Measurements from ENCODE around the gene RPS29. TPM values are rescaled to one million over a fixed set of nuclear protein-coding genes. Genes with fewer than 3 reads are reported as not detected.

RPS29 gene
- total RNA-seq (2012; rRNA removed) = 3,192 and 4,996 TPM in 2 replicates

DNA sequence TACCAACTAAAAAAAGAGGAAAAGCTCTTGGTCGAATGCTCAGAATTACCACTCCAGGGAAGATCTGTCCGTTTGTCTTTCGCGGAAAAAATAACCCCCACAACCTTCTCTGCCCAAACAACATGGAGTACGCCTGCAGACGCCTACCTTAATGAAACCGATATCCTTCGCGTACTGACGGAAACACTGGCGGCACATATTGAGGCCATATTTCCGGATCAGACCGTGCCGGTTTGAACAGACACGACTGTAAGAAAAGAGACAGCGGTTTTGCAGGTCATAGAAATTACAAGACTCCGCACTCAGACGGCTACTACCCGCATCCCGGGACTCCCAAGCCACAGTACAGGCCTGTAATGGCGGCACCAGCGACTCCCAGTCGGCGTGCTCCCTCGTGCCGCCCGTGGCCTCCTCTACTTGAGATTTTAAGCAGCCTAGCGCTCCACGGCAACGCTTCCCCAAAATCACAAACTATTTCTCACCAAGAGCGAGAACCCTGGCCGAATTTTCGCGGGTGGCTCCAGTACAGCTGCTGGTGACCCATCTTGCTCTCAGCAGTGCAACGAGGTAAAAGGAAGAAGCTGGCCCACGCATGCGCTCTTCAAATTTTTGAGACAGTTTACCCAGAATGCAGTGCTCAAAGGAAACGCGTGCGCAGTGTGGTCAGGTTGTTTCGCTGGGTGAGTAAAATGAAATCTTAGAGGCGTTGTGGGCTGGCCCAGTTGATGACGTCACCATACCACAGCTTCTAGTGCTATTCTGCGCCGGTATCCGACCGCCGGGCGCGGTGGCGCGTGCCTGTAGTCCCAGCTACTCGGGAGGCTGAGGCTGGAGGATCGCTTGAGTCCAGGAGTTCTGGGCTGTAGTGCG lies at the start of gene RPS29:
TSS of gene RPS29 (minus strand) at position 578 of the 870 bp plus-strand sequence. CDS start at position 544, 34 bp downstream.
- Histone ChIP-seq H3K9me3 (replicated peaks; ENCODE audit: low read length) (no peaks in the 10 kb centered on the region), H3K36me3 (ENCODE audit: insufficient read depth, low read length) (peaks cover 26% of the 10 kb centered on the region), H3K4me1 (ENCODE audit: control insufficient read depth, insufficient read depth, low read length) (peaks cover 10% of the 10 kb centered on the region), H3K27me3 (ENCODE audit: control insufficient read depth, insufficient read depth, low read length) (no peaks in the 10 kb centered on the region), H3K9ac (ENCODE audit: low read depth, low read length) (peak within 1 kb of the TSS; percentile 95), H3K4me2 (ENCODE audit: low read length) (peak within 1 kb of the TSS; percentile 70), H3K4me3 (ENCODE audit: low read length) (peak within 1 kb of the TSS; percentile 85)

DNA sequence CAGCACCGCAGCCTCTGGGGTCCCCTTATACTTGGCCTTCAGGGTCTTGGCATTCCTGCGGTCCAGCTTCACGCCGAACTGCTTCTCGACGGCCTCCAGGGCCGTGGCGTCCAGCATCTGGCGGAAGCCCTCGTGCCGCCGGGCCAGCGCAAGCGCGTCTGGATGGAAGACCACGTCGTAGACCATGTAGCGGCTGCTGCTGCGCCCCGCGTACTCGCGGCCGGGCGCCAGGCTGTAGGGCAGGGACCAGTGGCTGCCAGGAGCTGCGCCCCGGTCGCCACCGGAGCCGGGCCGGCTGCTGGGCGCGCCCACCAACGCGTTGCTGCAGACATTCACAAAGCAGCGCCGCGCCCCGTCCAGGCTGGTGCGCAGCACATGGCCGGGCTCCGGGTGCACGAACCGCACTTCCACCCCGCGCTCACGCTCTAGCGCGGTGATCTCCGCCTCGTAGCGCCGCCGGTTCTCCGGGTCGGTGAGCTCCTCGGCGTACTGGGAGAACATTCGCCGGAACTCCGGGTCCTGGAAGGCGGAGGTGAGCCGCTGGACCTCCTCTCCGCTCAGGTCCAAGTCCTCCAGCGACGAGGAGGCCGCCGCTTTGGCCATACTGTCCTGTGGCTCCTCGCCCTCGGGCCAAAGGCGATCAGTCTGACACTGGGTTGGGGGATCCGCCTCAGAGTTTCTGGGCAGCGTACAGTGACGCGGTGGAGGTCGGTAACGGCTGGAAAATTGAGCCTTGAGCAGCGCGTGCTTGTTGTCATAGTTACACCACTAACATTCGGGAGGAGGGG lies 48.6 kb upstream of the RPS29 start, which contains the start of gene DNAAF2:
TSS of gene DNAAF2 (minus strand) at position 698 of the 788 bp plus-strand sequence. CDS start at position 603, 95 bp downstream.
- Histone ChIP-seq H3K36me3 (ENCODE audit: insufficient read depth, low read length) (peaks cover 24% of the 10 kb centered on the region), H3K4me2 (ENCODE audit: low read length) (peak within 1 kb of the TSS; percentile 90), H3K9me3 (replicated peaks; ENCODE audit: low read length) (no peaks in the 10 kb centered on the region), H3K9ac (ENCODE audit: low read depth, low read length) (peak within 1 kb of the TSS; percentile 90), H3K4me3 (ENCODE audit: low read length) (peak within 1 kb of the TSS; percentile 80), H3K27me3 (ENCODE audit: control insufficient read depth, insufficient read depth, low read length) (no peaks in the 10 kb centered on the region), H3K4me1 (ENCODE audit: control insufficient read depth, insufficient read depth, low read length) (peaks cover 17% of the 10 kb centered on the region)

DNA sequence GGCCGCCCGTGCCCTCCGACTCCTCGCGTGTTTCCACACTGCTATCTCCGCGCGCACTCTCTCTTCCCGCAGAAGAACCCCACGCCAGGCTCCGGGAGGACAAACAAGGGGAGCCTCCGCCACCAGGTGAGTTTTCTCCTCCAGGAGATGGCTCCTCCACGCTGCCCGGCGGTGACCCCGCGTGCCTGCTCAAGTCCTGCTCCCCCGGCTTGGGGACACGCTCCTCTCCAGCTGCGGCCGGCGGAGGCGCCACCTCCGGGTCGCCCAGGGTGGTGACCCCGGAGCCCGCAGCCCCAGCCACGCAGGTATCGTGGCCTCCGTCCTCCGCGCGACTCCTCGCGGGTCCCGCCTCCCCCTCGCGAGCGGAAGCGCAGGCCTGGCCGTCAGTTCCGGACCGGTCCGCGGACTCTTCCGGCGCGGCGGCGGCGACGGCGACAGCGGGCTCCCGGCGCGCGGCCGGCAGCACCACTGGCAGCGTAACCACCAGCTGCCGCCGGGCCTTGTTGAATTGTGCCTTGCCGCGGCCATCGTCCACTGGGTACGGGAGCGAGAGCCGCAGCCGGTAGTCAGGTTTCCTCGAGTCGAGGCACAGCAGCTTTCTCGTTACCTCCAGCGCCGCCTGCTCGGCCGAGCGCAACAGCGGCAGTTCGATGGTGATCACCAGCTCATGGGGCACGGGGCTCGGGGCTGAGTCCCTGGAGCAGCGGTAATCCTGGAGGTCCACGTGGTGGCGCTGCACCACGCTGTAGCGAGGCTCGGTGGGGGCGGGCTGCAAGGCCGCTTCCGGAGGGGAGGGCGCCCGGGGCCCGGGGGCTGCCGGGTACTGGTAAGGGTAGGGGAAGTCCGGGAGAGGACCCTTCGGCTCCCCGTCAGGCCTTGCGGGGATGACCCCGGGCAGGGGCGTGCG lies 47.7 kb upstream of the RPS29 start:
- Histone ChIP-seq H3K4me2 (ENCODE audit: low read length) (peak overlapping the region; percentile 90), H3K4me3 (ENCODE audit: low read length) (peak overlapping the region; percentile 80), H3K9ac (ENCODE audit: low read depth, low read length) (peak overlapping the region; percentile 90), H3K4me1 (ENCODE audit: control insufficient read depth, insufficient read depth, low read length) (peaks cover 17% of the 10 kb centered on the region), H3K27me3 (ENCODE audit: control insufficient read depth, insufficient read depth, low read length) (no peaks in the 10 kb centered on the region), H3K9me3 (replicated peaks; ENCODE audit: low read length) (no peaks in the 10 kb centered on the region), H3K36me3 (ENCODE audit: insufficient read depth, low read length) (peaks cover 15% of the 10 kb centered on the region)

DNA sequence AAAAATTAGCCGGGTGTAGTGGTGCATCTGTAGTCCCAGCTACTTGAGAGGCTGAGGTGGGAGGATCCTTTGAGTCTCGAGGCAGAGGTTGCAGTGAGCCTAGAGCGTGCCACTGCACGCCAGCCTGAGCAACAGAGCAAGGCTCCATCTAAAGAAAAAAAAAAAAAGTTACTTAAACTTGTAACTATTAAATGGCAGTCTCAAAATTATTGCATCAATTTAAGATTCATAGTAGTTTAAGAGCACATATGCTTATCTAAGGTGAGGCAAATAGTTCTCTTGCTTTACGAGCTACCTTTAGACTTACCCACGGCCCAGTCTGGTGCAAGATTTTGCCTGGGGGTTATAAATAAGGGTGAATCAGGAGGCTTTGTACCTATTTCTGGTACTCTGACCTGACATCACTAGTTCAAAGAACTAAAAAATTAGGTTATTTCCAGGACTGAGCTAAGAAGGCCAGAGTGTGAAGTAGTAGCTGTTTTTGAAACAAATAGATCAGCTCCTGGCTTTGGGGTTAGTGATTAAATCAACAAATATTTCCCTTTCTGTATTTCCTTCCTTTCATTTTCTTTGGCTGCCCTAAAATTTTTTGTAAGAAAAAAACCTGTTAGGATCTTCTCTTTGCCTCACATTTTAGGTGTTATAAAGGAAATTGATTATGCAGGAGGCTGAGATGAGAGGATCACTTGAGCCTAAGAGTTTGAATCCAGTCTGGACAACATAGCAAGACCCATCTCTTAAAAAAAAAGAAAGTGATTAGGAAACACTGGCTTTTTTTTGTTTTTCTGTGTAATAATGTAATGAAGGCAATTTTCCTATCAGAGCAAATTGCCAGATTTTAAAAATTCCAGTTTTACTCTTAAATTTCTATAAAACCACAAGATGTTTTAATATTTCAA lies 38.0 kb upstream of the RPS29 start:
- Histone ChIP-seq H3K4me3 (ENCODE audit: low read length) (peak overlapping the region; percentile 26), H3K4me1 (ENCODE audit: control insufficient read depth, insufficient read depth, low read length) (peaks cover 22% of the 10 kb centered on the region), H3K27me3 (ENCODE audit: control insufficient read depth, insufficient read depth, low read length) (no peaks in the 10 kb centered on the region), H3K4me2 (ENCODE audit: low read length) (peak overlapping the region; percentile 88), H3K36me3 (ENCODE audit: insufficient read depth, low read length) (peaks cover 8% of the 10 kb centered on the region), H3K9me3 (replicated peaks; ENCODE audit: low read length) (no peaks in the 10 kb centered on the region), H3K9ac (ENCODE audit: low read depth, low read length) (no peak overlapping the region)

DNA sequence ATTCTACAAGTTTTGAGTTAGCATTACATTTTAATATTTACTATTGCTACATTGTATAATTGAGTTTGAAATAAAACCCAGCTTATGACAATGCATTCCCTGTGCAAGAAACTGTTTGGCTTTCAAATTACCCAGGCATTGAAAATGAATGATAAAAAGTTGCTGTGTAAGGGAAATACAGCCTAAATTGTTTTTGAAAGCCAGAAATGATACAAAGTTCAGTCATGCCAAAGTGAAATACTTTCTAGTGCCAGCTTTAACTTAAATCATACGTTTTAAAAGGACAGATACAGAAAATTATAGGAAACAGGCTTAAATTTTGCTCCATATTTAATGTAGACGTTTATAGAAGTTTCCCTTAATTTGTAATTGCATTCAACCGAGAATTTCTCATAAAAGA lies 37.2 kb upstream of the RPS29 start:
- peak overlapping the region; percentile 97 for H3K9ac ChIP-seq (ENCODE audit: low read depth, low read length)
- peaks cover 28% of the 10 kb centered on the region for H3K4me1 ChIP-seq (ENCODE audit: control insufficient read depth, insufficient read depth, low read length)
- no peaks in the 10 kb centered on the region for H3K9me3 ChIP-seq (replicated peaks; ENCODE audit: low read length)
- H3K4me3 ChIP-seq (ENCODE audit: low read length) = peak overlapping the region; percentile 92
- H3K27me3 ChIP-seq (ENCODE audit: control insufficient read depth, insufficient read depth, low read length) = no peaks in the 10 kb centered on the region
- H3K36me3 ChIP-seq (ENCODE audit: insufficient read depth, low read length) = peaks cover 8% of the 10 kb centered on the region
- peak overlapping the region; percentile 88 for H3K4me2 ChIP-seq (ENCODE audit: low read length)

DNA sequence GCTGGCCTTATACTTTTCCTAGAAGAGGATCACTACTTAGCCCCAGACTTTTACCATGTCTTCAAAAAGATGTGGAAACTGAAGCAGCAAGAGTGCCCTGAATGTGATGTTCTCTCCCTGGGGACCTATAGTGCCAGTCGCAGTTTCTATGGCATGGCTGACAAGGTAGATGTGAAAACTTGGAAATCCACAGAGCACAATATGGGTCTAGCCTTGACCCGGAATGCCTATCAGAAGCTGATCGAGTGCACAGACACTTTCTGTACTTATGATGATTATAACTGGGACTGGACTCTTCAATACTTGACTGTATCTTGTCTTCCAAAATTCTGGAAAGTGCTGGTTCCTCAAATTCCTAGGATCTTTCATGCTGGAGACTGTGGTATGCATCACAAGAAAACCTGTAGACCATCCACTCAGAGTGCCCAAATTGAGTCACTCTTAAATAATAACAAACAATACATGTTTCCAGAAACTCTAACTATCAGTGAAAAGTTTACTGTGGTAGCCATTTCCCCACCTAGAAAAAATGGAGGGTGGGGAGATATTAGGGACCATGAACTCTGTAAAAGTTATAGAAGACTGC lies 35.9 kb upstream of the RPS29 start:
- no peaks in the 10 kb centered on the region for H3K27me3 ChIP-seq (ENCODE audit: control insufficient read depth, insufficient read depth, low read length)
- peak overlapping the region; percentile 97 for H3K9ac ChIP-seq (ENCODE audit: low read depth, low read length)
- no peaks in the 10 kb centered on the region for H3K9me3 ChIP-seq (replicated peaks; ENCODE audit: low read length)
- peak overlapping the region; percentile 92 for H3K4me3 ChIP-seq (ENCODE audit: low read length)
- peaks cover 17% of the 10 kb centered on the region for H3K36me3 ChIP-seq (ENCODE audit: insufficient read depth, low read length)
- peaks cover 41% of the 10 kb centered on the region for H3K4me1 ChIP-seq (ENCODE audit: control insufficient read depth, insufficient read depth, low read length)
- H3K4me2 ChIP-seq (ENCODE audit: low read length) = peak overlapping the region; percentile 88

DNA sequence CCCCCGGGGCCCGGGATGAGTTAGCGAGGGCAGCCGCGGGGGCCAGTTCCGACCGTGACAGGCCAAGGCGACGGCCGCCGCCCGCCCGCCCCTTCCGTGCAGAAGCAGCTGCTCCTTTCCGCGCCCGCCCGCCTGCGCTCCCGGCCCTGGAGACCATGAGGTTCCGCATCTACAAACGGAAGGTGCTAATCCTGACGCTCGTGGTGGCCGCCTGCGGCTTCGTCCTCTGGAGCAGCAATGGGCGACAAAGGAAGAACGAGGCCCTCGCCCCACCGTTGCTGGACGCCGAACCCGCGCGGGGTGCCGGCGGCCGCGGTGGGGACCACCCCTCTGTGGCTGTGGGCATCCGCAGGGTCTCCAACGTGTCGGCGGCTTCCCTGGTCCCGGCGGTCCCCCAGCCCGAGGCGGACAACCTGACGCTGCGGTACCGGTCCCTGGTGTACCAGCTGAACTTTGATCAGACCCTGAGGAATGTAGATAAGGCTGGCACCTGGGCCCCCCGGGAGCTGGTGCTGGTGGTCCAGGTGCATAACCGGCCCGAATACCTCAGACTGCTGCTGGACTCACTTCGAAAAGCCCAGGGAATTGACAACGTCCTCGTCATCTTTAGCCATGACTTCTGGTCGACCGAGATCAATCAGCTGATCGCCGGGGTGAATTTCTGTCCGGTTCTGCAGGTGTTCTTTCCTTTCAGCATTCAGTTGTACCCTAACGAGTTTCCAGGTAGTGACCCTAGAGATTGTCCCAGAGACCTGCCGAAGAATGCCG lies 35.1 kb upstream of the RPS29 start:
- Histone ChIP-seq H3K4me2 (ENCODE audit: low read length) (peak overlapping the region; percentile 88), H3K4me3 (ENCODE audit: low read length) (peak overlapping the region; percentile 92), H3K9ac (ENCODE audit: low read depth, low read length) (peak overlapping the region; percentile 97), H3K27me3 (ENCODE audit: control insufficient read depth, insufficient read depth, low read length) (no peaks in the 10 kb centered on the region), H3K4me1 (ENCODE audit: control insufficient read depth, insufficient read depth, low read length) (peaks cover 48% of the 10 kb centered on the region), H3K36me3 (ENCODE audit: insufficient read depth, low read length) (peaks cover 18% of the 10 kb centered on the region), H3K9me3 (replicated peaks; ENCODE audit: low read length) (no peaks in the 10 kb centered on the region)

DNA sequence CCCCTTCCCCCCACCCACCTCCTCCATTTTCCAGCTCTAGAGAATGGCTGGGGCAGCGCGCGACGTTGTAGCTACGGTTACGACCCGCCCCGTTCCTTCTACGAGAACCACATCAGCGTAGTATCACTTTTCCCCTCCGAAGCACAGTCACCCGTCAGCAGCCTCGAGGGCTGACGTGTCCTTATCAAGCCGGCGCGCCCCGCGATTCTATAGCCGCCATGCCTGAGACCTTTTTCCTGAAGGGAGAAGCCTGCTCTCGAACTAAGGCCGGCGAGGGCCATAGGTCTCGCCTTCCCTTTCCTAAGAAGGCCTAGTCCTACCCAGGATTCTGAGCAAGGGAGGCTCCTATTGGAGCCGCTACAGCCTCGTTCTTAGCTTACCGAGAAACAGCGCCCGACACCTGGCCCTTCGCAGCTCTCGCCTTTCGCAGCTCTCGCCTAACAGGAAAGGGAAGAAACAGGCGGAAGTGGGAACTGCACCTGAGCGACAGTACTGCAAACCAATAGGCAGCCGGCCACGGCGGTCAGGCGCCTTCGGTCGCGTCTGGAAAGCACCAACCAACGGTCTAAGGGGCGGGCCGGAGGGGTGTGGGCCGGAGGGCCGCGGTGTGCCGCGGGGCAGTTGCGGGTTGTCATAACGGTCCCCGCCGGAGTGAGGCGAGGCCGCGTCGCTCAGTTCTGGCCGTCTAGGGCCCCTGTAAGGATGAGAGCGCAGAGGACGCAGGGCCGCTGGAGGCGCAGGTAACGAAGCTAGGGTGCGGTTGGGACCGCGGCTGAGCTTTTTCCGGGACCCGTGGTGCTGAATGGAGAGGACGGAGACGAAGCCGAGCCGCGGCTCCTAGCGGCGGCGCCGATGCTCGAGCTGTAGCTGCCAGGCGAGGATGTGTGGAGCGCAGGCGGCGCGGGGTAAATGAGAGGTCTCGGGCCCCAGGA lies 34.3 kb upstream of the RPS29 start, which contains the start of the genes MGAT2 and RPL36AL:
TSS of gene MGAT2 (plus strand) at position 618 of the 932 bp plus-strand sequence. CDS start 470 bp downstream, outside the sequence.
TSS of gene RPL36AL (minus strand) at position 445 of the 932 bp plus-strand sequence. CDS start 1,522 bp downstream, outside the sequence.
- H3K36me3 ChIP-seq (ENCODE audit: insufficient read depth, low read length) = peaks cover 18% of the 10 kb centered on the region
- peak within 1 kb of the TSS; percentile 92 for H3K4me3 ChIP-seq (ENCODE audit: low read length)
- H3K4me1 ChIP-seq (ENCODE audit: control insufficient read depth, insufficient read depth, low read length) = peaks cover 48% of the 10 kb centered on the region
- H3K9me3 ChIP-seq (replicated peaks; ENCODE audit: low read length) = no peaks in the 10 kb centered on the region
- H3K9ac ChIP-seq (ENCODE audit: low read depth, low read length) = peak within 1 kb of the TSS; percentile 97
- H3K27me3 ChIP-seq (ENCODE audit: control insufficient read depth, insufficient read depth, low read length) = no peaks in the 10 kb centered on the region
- peak within 1 kb of the TSS; percentile 88 for H3K4me2 ChIP-seq (ENCODE audit: low read length)

Data from skeletal muscle satellite cell (primary cell).